Lower lobe of right lung (tissue), 2 donors: ENCODE measurements around the gene HAGHL. TPM values are rescaled to one million over a fixed set of nuclear protein-coding genes. Genes with fewer than 3 reads are reported as not detected.

Experiments used
- ATAC-seq, 2 donors: fragments of 200-7000 bp; cut with Tn5 transposase; one replicate each; pipeline ENCODE4 v1.9.1; 2020 to 2022; ENCODE audit warnings: mild to moderate bottlenecking in 2 of 2, moderate library complexity in 2 of 2
- DNase-seq: peaks from one replicate; pipeline ENCODE4 v3.0.0-alpha.2; 2020
- H3K27ac ChIP-seq: fragments of 200-600 bp; one replicate; pipeline ENCODE4 v1.8.0; 2022
- H3K27me3 ChIP-seq: fragments of 200-600 bp; one replicate; pipeline ENCODE4 v1.8.0; 2022; ENCODE audit warnings: low read depth
- H3K36me3 ChIP-seq: fragments of 200-600 bp; one replicate; pipeline ENCODE4 v1.8.0; 2022; ENCODE audit warnings: mild to moderate bottlenecking
- H3K4me1 ChIP-seq: fragments of 200-600 bp; one replicate; pipeline ENCODE4 v1.8.0; 2022
- H3K4me3 ChIP-seq: fragments of 200-600 bp; one replicate; pipeline ENCODE4 v1.8.0; 2022; ENCODE audit warnings: mild to moderate bottlenecking
- H3K9me3 ChIP-seq: fragments of 200-600 bp; one replicate; pipeline ENCODE4 v1.8.0; 2022
- intact Hi-C: fragments of 100-400 bp; cut with DNase I; formaldehyde crosslinking; loops from one replicate; pipeline ENCODE4 v1.11.0; 2022
- total RNA-seq: library from RNA; stranded (reverse); fragmentation: NEBNext Ultra II Directional; extraction: Animal tissue kit (Norgen Biotek cat#: 25700); gene quantifications from one replicate; pipeline ENCODE4 v1.2.1, GENCODE V29; 2021
- TF ChIP-seq, protein P1 (sequence below): fragments of 200-600 bp; IDR thresholded peaks from one replicate; pipeline ENCODE4 v1.8.0; 2022; ENCODE audit warnings: antibody characterized with exemption, mild to moderate bottlenecking
- donor health status: DM: no; HTN: yes; CAD: no; lungs with severe emphysema.

HAGHL gene
- total RNA-seq, 1 donor from 2014 or later, result 15.6 TPM

- peaks cover 50% of the 10 kb centered on the region for H3K4me1 ChIP-seq
- peak within 1 kb of the TSS; percentile 71 for H3K4me3 ChIP-seq
- intact Hi-C loops, result no loop called here
- H3K36me3 ChIP-seq, result peaks cover 20% of the 10 kb centered on the region
- ATAC-seq, result peak; percentile 84 to 88
- H3K27ac ChIP-seq, result peak within 1 kb of the TSS; percentile 88
- H3K27me3 ChIP-seq, result peaks cover 11% of the 10 kb centered on the region
- peak; percentile 90 for DNase-seq
- TF ChIP-seq, protein P1, sequence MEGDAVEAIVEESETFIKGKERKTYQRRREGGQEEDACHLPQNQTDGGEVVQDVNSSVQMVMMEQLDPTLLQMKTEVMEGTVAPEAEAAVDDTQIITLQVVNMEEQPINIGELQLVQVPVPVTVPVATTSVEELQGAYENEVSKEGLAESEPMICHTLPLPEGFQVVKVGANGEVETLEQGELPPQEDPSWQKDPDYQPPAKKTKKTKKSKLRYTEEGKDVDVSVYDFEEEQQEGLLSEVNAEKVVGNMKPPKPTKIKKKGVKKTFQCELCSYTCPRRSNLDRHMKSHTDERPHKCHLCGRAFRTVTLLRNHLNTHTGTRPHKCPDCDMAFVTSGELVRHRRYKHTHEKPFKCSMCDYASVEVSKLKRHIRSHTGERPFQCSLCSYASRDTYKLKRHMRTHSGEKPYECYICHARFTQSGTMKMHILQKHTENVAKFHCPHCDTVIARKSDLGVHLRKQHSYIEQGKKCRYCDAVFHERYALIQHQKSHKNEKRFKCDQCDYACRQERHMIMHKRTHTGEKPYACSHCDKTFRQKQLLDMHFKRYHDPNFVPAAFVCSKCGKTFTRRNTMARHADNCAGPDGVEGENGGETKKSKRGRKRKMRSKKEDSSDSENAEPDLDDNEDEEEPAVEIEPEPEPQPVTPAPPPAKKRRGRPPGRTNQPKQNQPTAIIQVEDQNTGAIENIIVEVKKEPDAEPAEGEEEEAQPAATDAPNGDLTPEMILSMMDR, result no peak
- no peaks in the 10 kb centered on the region for H3K9me3 ChIP-seq
Measured at GRCh38 chr16:679814-680624, 46.9 kb upstream of the HAGHL start, which contains the start of gene STUB1. STUB1 (plus strand) TSS chr16:680410; CDS start chr16:680526, 116 bp downstream.

- Histone ChIP-seq H3K36me3 (peaks cover 20% of the 10 kb centered on the region), H3K27me3 (peaks cover 11% of the 10 kb centered on the region), H3K4me1 (peaks cover 50% of the 10 kb centered on the region), H3K9me3 (no peaks in the 10 kb centered on the region), H3K27ac (peak overlapping the region; percentile 88), H3K4me3 (peak overlapping the region; percentile 71)
- TF ChIP-seq, protein P1, result no peak
- DNase-seq (no peak), ATAC-seq (no peak)
- intact Hi-C loops, result no loop called here
Measured at GRCh38 chr16:680625-680945, 46.3 kb upstream of the HAGHL start.

- peak overlapping the region; percentile 88 for H3K27ac ChIP-seq
- H3K4me1 ChIP-seq, result peaks cover 55% of the 10 kb centered on the region
- H3K9me3 ChIP-seq, result no peaks in the 10 kb centered on the region
- intact Hi-C loops, result no loop called here
- DNase-seq (peak; percentile 68), ATAC-seq (no peak)
- H3K36me3 ChIP-seq, result peaks cover 23% of the 10 kb centered on the region
- peaks cover 11% of the 10 kb centered on the region for H3K27me3 ChIP-seq
- peak overlapping the region; percentile 71 for H3K4me3 ChIP-seq
- TF ChIP-seq, protein P1, result no peak
Measured at GRCh38 chr16:680967-681745, 45.8 kb upstream of the HAGHL start.

GRCh38 chr16:681746-682427 lies 45.0 kb upstream of the HAGHL start:
- DNase-seq (no peak), ATAC-seq (no peak)
- Histone ChIP-seq H3K27me3 (peaks cover 3% of the 10 kb centered on the region), H3K36me3 (peaks cover 30% of the 10 kb centered on the region), H3K4me1 (peaks cover 55% of the 10 kb centered on the region), H3K4me3 (peak overlapping the region; percentile 71), H3K27ac (no peak overlapping the region), H3K9me3 (no peaks in the 10 kb centered on the region)
- TF ChIP-seq, protein P1, result no peak
- intact Hi-C loops, result no loop called here
